NCI-H1694 treated with DMSO at 0.1 percent for 48 hours (cell line): Measurements from ENCODE around the gene SDSL.
A peak's percentile ranks its signal among the peaks of the same experiment; 100 is the strongest.

Experiments used
- DNase-seq: peaks from one replicate; lab custom pipeline; 2025; lab: John Stamatoyannopoulos, UW

Gene SDSL

DNA sequence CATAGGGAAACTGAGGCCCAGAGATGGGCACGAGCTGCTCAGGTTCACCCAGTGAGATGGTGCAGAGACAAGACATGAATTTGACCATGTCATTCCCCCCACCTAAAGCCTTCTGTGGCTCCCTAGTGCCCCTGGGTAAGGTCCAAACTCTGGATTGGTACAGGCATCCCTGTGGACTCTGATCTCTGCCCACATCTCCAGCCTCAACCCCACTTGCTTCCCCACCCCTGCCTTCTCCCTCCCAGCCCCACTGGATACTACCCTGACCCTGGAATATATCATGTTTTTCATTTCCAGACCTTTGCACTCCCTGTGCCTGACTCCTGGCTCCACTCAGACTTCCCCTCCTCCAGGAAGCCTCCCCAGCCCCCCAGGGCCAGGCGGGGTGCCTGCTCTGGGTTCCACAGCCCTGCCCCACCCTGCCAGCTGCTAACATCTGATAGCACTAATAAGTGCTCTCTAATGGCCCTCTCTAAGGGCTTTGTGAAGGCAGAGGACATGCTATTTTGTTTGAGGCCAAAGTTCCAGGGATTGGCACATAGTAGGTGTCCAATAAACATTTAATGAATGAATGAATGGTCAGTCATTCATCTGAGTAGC is 1.1 kb upstream of the SDSL start:
- DNase-seq, result no peak

DNA sequence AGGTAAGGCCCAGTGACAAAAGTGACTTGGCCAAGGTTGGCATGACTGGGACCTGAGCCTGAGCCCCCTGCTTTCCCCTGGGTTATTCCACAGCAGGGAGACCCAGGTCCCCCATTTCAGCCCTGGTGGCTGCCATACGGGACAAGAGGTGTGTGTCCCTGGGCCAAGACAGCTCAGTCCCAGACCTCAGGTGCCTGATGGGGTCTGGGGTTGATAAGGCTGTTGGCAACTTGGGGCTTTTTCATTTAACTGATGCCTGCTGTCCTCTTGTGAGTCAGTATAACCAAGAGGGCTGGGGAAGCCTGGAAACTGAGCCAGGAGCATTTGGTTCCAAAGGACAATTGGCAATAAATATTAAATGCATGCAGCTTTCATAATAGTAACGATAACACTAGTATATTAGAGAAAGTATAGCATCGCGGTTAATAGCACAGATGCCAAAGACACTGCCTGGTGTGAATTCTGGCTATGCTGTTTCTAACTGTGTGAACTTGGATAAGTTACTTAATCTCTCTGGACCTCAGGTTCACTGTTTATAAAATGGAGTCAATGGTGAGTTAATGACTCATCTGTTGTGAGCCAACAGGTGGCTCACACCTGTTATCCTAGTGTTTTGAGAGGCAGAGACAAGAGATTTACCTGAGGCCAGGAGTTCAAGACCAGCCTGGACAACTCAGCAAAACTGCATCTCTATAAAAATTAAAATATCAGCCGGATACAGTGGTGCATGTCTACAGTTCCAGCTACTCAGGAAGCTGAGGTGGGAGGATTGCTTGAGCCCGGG is 898 bp downstream of the SDSL start:
- DNase-seq, result no peak

DNA sequence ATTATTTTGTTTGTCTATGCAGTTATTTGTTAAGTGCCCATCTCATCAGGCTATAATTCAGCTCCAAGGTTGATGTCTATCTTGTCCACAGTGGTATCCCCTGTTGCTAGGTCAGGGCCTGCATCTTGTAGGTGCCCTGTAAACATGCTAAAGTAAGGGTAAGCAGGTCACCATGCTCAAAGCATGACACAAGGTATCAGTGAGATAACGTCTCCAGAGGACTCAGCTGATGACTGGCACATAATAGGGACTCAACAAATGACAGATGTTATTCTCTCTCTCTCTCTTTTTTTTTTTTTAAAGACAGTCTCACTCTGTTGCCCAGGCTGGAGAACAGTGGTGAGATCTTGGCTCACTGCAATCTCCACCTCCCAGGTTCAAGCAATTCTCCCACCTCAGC is 2.3 kb downstream of the SDSL start:
- DNase-seq, result no peak

DNA sequence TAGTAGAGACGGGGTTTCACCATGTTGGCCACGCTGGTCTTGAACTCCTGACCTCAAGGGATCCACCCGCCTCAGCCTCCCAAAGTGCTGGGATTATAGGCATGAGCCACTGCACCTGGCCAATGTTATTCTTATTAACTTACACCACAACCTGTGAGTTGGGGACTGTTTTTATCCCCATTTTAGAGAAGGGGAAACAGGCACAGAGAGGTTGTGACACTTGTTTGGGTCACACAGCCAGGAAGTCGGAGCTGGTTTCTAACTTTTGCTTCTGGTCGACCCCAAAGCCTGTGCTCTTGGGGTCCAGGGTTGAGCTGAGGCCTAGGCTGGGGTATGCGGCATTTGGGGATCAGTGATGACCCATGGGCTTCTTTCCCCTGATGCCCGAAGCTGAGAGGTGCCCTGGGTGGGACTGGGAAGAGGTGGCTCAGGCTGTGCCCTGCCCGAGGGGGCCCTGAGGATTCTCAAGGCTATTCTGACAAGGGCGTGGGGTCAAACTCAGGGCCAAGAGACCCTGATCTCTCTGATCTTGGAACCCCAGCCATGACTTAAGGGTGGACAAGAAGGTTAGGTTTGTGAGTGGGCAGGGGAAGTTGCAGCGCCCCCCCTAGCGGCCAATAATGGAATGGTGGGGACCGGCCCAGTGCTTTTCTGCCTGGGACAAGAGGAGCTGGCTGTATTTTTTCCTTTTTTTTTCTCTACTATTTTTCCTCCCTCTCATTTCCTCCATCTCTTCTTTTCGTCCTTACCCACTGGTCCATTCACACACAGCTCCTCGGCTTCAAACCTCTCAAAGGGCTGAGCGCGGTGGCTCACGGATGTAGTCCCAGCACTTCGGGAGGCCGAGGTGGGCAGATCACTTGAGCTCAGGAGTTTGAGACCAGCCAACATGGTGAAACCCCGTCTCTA is 3.0 kb downstream of the SDSL start:
- DNase-seq, result peak; percentile 6

DNA sequence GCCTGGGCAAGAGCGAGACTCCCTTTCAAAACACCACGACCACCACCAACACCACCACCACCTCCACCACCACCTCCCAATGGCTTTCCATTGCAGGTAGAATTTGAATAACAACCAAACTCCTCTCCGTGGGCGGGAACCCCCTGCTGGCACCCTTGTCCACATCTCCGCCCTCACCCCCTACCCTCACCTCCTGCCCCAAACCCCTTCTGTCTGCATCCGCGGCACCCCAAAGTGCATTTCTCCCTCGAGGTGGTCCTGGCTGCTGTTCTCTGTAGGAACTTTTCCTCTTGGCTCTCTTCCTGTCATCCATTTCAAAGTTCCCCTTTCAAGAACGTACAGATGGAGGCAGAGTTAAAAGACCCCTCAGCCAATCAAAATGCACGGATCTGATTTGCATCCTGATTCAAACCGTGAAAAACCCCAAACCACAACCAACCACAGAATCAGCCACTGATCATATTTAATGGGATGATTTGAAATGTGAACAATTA is 3.8 kb downstream of the SDSL start:
- DNase-seq, result no peak

DNA sequence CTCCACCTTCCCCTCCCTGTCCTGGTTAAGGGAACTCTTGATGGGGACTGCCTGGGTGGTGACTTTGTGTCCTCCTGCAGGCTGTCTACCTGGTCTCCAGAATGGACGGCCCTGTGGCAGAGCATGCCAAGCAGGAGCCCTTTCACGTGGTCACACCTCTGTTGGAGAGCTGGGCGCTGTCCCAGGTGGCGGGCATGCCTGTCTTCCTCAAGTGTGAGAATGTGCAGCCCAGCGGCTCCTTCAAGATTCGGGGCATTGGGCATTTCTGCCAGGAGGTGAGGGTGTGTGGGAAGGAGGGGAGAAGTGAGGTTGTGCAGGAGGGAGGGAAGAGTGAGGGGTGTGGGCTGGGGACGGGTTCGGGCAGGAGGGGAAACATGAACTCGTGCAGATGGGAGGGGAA is 5.7 kb downstream of the SDSL start:
- DNase-seq, result no peak

DNA sequence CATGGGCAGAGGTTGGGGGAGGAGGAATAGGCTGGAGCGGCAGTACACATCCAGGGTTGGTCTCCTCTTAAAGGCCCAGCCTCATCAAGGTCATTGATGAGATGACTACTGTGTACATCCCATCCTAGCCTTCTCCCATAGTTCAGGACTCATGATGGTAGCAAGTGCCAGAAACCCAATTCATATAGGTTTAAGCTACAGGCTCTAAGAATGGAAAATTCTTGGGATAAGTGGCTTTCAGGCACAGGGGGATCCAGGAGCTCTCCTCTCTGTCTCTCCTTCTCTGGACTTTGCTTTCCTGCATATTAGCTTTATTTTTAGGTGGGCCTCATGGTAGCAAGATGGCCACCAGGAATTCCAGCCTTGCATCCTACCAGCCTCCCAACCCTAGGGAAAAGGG is 6.3 kb downstream of the SDSL start:
- DNase-seq, result no peak

DNA sequence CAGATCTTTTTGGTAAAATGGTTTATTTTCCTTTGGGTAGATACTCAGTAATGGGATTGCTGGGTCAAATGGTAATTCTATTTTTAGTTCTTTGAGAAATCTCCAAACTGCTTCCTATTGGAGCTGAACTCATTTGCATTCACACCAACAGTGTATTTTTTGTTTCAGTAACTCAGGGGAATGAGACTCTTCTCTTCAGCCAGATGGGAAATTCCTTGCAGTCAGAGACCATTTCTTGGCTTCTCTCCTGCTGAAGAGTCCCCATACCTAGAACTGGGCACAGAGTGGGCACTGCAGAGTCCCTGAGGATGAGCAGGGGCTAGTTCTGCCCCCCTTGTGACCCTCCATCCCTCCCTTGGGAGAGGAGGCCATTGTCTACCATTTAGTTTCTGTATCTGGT is 10.8 kb downstream of the SDSL start:
- no peak for DNase-seq

DNA sequence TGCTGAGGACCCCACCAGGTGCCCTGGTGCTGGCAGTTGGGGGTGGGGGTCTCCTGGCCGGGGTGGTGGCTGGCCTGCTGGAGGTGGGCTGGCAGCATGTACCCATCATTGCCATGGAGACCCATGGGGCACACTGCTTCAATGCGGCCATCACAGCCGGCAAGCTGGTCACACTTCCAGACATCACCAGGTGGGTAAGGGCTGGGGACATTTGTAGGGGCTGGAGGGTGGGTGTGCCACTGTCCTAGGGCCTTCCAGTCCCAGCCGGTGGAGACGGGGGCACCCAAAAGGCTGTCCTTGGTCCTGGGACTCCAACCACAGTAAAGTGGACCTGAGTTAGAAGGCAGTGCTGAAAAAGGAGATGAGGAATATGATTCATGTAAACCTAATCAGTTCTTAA is 13.2 kb downstream of the SDSL start:
- DNase-seq, result no peak

DNA sequence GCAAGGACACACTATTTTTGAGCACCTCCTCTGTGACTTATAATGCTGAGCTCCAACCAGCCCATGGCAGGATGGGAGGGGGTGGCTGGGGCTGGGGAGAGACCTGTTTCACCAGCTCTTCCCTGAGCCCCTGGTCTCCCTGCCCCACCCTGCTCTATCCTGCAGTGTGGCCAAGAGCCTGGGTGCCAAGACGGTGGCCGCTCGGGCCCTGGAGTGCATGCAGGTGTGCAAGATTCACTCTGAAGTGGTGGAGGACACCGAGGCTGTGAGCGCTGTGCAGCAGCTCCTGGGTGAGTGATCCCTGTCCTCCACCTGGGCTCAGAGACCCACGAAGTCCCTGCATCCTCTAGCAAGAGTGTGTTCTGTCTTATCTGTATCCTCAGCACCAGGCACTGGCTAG is 14.4 kb downstream of the SDSL start:
- DNase-seq, result no peak

DNA sequence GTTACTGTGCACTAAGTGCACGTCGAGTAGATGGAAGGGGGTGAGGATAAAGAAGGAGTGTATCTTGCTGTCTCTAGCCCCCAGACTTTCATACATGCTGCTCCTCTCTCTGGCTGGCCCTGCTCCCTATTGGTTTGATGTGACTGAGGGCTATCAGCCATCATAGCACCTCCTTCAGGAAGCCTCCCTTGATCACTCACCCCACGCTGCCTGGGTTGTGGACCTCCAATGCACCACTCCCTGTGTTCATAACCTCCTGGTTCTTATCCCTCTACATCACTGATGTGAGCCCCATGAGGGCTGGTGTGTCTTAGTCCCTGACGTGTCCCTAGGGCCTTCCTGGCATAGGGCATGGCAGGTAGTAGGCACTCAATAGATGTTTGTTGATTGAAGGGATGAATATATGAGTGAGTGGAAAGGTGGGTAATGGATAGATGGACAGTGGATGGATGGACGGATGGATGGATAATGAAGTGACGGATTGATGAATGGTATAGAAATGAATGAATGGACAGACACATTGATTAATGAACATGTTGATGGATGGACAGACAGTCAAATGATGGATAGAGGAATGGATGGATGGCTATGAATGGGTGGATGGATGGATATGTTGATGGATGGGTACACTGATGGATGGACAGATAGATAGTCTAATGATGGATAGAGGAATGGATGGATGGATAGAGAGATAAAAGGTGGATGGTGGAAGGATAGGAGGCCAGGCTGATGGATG is 15.0 kb downstream of the SDSL start:
- no peak for DNase-seq

DNA sequence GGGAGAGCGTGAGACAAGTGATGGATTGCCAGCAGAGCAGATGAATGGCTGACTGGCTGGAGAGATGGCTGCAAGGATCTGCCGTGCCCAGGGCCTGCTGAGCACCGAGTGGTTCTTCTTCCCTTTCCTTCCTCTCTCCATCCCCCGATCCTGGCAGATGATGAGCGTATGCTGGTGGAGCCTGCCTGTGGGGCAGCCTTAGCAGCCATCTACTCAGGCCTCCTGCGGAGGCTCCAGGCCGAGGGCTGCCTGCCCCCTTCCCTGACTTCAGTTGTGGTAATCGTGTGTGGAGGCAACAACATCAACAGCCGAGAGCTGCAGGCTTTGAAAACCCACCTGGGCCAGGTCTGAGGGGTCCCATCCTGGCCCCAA is 15.5 kb downstream of the SDSL start:
- DNase-seq, result no peak

DNA sequence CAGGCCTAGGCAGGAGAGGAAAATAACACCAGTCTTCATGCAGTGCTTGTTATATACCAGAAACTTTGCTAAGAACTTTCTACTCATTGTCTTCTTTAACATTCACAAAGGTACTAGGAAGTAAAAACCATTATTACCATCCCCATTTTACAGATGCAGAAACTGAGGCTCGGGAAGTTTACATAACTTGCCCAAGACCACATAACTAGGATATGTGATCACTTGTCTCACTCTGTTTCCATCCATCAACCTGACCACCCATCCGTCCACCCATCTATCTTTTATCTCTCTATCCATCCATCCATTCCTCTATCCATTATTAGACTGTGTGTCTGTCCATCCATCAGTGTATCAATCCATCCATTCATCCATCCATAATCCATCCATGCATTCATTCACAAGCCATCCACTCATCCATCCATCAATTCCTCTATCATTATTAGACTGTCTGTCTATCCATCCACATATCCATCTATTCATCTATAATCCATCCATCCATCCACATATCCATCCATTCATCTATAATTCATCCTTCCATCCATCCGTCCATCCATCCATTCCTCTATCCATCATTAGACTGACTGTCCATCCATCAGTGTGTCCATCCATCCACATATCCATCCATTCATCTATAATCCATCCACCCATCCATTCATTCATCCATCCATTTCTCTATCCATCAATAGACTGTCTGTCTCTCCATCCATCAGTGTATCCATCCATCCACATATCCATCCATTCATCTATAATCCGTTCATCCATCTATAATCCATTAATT is 16.5 kb downstream of the SDSL start:
- no peak for DNase-seq

DNA sequence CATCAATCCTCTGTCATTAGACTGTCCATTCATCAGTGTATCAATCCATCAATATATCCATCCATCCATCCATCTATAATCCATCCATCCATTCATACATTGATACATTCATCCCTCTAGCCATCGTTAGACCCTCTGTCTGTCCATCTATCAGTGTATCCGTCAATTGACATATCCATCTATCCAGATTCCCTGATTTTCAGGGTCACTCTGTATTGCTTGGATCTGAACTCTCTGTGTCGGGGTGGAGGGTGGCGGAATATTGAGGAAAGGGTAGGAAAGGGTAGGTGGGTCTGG is 17.1 kb downstream of the SDSL start:
- no peak for DNase-seq

DNA sequence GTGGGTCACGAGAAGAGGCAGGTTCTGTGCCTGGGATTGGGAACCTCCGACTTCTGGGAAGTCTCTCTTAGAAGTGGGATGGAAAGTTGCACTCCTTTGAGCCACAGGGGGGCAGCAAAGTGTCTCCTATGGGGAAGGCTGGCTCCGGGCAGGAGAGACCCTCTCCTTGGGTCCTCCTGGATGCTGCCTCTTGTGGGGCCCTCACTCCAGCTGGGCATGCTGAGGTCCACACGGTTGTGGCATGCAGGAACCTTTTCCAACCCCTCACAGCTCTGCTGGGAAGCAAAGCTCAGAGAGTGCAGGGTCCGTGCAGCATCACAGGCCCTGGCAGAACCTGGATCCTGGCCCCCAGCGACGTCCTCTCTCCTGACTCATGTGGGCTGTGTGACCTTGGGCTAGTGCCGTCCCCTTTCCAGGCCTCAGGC is 17.4 kb downstream of the SDSL start:
- peak; percentile 45 for DNase-seq

DNA sequence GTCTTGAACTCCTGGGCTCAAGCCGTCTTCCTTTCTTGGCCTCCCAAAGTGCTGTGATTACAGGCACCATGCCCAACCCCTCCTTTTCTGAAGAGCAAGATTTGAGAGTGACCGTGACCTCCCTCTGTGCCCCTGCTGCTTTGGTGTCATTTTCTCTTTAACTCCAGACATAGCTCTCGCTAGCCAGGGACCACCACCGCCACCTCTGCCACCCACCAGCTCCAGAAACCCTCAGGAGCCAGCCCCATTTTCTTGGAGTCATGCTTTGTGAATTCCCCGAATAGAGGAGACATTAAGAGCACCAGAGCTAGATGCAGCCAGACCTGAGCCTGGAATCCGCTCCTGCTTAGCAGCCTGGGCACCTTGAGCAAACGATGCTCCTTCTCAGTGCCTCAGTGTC is 18.2 kb downstream of the SDSL start:
- no peak for DNase-seq

DNA sequence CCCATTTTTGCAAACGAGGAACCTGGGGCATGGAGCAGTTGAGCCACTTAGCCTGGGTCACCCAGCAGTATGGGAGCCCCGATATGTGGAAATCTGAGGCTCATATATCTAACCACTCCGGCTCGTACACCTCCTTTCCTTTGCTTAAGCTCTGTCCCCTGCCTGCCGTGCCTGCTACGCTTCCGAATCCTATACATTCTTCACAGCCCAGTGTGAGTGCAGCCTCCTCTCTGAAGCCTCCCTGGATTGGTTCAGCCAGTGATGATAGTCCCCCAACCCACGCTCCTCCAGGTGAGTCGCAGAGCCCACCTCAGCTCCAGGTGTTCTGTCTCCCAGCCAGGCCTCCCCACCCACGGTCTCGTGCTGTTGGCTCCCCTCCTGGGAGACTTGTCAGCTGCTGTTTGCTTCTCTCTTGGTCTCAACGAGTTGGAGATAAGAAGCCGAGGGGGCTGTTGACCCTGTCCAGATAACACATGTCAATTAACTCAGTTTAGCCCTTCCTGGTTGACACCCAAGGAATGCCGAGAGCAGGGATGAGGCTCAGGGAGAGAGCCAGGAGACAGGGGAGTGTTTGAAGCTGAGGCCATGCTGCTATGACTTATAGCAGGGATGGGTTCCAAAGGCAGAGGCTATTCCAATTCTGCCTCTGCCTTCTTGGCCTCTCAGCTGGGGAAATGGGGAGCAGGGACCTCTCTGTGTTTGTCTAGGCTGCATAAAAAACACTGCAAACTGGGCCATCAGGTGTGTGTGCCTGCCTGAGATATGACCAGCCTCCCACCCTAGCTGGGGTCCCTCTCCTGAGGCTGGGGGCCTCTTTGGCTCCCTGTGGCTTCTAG is 19.0 kb downstream of the SDSL start:
- no peak for DNase-seq

DNA sequence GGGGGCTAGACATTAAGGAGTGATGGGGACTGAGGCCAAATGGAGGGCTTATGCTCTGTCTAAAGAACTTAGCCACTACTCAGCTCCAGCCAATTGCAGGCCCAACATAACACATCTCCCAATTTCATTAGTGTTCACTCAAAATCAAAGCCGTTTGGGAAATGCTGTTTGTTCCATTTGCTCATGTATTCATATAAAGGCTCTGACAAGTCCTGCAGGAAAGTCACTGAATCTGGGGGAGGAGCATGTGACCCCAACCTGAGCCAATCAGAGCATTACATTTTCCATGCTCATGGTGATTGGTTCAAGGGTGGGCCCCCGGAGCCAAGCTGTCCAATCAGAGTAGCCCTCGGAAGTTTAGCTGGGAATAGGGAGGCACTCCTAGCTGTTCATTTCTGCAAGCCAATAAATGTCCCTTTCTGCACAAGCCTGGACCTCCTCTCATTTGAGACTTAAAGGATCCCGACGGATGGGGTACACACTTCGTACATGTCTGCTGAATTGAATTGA is 20.9 kb downstream of the SDSL start:
- no peak for DNase-seq

DNA sequence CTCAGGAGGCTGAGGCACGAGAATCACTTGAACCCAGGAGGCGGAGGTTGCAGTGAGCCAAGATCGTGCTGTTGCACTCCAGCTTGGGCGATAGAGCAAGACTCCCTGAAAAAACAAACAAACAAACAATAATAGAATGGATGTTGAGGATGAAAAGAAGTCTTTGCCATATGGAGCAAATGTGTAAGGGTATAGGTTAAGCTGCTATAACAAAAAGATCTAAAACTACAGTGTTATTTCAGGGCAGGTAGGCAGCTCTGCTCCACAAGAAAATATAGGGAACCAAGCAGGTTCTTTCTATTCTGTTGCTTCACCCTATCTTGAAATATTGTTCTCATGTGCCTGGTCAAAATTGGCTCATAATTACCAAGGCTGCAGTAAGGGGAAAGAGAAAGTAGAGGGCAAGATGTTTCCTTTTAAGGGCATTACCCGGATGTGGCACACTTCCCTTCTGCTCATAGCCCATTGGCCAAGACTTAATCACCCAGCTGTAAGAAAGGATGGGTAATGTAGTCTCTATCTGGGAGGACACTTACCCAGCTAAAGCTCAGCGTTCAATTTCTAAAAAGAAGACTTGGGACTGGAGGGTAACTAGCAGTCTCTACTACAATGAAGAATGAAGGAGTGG is 23.5 kb downstream of the SDSL start:
- no peak for DNase-seq

DNA sequence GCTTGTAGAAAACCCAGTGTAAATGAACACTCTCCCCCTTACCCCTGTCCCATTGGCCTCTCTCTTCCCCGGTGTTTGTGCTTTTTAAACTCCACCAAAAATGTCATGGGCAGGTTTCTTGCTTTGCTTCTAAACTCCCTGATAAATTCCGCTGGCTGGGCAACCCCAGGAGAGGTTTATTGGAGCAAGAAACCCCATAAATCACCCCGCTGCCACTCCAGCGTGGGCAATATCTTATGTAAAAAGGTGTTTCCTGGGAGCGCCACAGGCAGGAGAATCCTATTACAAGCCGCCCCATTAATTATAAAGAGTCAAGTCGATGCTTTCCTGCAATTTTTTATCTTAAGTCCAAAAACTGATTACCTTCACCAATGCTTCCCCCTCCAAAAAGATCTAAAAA is 26.7 kb downstream of the SDSL start:
- no peak for DNase-seq
